Measurements from ENCODE around the gene GPANK1.

GPANK1 gene

DNA sequence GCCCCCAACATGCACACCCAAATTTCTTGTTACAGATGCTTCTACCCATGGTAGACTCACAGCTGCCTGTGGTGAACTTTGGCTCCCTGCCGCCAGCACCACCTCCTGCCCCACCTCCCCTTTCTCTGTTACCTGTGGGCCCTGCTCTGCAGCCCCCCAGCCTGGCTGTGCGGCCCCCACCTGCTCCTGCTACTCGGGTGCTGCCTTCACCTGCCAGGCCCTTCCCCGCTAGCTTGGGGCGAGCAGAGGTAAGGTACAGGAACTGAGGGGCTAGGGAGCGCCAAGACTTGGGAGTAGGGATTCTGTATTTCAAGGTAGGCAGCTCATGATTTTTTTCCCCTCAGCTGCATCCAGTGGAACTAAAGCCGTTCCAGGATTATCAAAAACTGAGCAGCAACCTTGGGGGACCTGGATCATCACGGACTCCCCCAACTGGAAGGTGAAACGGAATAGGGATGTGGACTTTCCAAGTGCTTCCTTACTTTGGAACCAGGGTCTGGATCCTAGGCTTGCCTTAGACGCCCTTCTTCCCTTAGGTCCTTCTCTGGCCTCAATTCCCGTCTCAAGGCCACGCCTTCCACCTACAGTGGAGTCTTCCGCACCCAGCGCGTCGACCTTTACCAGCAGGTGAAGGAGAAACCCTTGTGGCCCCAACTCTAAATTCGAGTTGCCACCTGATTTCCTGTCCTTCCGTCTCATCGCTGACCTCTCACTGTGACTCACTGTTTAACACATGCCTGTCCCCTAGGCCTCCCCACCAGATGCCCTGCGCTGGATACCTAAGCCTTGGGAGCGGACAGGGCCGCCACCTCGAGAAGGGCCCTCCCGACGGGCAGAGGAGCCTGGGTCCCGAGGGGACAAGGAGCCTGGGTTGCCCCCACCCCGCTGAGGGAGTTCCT is 27.9 kb downstream of the GPANK1 start:
- DNase-seq, result no peak

DNA sequence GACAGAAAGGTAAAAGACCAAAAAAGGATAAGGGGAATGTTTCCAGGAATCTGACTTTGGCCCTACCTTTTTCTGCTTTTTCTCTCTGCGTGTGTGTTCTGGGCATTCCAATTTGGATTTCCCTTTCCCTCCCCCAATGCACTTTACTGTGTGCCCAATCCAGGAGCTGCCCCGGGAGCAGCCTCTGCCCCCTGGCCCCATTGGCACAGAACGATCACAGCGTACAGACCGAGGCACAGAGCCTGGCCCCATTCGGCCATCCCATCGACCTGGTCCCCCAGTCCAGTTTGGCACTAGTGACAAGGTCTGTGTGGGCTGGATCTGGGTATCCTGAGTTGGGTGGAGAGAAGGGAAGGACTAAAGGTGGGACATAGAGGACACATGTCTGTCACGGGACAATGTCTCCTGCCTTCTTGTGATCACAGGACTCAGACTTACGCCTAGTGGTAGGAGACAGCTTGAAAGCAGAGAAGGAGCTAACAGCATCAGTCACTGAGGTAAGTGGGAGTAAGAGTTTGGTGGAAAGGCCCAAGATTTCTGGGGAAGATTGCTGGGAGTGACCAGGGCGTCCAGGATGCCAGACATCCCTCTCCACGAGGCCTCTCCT is 29.7 kb downstream of the GPANK1 start:
- DNase-seq, result no peak

DNA sequence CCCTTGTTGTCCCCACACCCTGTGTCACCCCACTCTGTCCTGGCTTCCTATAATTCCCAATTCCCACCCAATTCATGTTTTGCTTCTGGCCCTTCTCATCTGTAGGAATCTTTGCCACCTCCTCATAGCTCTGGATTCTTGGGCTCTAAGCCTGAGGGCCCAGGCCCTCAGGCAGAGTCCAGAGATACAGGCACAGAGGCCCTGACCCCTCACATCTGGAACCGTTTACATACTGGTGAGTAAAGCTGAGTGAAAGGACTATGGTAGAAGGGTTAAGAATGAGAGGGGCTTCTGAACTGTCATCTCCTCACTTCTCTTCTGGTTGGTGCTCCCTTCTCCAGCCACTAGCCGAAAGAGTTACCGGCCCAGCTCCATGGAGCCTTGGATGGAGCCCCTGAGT is 30.7 kb downstream of the GPANK1 start:
- no peak for DNase-seq

DNA sequence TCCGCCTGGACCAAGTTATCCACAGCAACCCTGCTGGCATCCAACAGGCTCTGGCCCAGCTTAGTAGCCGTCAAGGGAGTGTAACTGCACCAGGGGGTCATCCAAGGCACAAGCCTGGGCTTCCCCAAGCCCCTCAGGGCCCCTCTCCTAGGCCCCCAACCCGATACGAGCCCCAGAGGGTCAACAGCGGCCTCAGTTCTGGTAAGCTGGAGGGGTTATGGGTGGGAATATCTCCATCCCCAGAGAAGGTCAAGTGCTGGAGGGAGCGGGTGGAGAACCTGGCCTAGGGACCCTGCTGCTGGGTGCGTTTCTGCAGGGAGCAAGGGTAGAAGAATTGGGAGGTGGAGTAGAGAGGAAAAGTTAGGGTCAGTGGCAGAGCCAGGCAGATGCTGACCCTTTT is 31.4 kb downstream of the GPANK1 start:
- no peak for DNase-seq

DNA sequence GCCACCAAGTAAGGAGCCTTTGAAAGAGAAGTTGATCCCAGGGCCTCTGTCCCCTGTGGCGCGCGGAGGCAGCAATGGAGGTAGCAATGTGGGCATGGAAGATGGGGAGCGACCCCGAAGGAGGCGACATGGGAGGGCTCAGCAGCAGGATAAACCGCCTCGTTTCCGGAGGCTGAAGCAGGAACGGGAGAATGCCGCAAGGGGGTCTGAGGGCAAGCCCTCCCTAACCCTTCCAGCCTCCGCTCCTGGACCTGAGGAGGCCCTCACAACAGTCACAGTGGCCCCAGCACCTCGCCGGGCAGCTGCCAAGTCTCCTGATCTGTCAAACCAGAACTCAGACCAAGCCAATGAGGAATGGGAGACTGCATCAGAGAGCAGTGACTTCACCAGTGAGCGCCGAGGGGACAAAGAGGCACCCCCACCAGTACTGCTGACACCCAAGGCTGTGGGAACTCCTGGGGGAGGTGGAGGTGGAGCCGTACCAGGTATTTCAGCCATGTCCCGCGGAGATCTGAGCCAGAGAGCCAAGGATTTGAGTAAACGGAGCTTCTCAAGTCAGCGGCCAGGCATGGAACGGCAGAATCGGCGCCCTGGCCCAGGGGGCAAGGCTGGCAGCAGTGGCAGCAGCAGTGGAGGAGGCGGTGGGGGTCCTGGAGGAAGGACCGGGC is 32.4 kb downstream of the GPANK1 start:
- DNase-seq, result no peak

DNA sequence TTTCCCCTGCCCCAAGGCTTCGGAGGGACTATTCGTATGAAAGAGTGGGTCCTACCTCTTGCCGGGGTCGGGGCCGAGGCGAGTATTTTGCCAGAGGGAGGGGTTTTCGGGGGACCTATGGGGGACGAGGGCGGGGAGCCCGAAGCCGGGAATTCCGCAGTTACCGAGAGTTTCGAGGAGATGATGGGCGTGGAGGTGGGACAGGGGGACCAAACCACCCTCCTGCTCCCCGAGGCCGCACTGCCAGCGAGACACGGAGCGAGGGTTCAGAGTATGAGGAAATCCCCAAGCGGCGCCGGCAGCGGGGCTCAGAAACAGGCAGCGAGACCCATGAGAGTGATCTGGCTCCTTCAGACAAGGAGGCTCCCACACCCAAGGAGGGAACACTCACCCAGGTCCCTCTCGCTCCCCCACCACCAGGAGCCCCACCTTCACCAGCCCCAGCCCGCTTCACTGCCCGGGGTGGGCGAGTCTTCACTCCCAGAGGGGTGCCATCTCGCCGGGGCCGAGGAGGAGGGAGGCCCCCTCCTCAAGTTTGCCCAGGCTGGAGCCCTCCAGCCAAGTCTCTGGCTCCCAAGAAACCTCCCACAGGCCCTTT is 33.0 kb downstream of the GPANK1 start:
- no peak for DNase-seq

DNA sequence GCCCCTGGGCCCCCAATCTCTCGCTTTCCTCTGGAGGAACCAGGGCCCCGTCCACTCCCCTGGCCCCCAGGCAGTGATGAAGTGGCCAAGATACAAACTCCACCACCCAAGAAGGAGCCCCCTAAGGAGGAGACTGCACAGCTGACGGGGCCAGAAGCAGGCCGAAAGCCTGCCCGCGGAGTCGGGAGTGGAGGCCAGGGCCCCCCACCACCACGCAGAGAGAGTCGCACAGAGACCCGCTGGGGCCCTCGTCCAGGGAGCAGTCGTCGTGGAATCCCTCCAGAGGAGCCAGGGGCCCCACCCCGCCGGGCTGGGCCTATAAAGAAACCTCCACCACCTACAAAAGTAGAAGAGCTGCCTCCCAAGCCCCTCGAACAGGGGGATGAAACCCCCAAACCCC is 33.6 kb downstream of the GPANK1 start:
- no peak for DNase-seq

DNA sequence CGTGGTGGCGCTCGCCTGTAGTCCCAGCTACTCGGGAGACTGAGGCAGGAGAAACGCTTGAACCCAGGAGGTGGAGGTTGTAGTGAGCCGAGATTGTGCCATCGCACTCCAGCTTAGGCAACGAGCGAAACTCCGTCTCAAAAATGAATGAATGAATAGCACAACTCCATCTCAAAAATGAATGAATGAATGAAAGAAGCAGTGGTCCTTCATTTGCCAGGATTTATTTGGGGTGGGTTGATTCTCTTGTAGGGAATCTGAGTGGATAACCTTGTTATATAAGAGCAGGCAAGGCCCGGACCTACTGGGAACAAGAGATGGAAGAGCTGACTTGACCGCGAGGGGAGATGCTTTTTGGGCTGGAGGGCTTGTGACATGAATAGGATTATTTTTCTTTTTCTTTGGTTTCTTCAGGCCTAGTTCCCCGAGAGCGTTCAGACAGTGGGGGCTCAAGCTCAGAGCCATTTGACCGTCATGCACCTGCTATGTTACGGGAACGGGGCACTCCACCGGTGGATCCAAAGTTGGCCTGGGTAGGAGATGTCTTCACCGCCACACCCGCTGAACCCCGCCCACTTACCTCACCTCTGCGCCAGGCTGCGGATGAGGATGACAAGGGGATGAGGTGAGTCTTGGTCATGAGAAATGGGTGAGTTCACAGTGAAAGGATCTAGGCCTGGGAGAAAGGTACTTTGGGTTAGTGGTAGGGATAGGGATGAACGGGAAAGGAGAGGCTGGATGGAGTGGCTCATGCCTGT is 34.4 kb downstream of the GPANK1 start:
- DNase-seq, result no peak

DNA sequence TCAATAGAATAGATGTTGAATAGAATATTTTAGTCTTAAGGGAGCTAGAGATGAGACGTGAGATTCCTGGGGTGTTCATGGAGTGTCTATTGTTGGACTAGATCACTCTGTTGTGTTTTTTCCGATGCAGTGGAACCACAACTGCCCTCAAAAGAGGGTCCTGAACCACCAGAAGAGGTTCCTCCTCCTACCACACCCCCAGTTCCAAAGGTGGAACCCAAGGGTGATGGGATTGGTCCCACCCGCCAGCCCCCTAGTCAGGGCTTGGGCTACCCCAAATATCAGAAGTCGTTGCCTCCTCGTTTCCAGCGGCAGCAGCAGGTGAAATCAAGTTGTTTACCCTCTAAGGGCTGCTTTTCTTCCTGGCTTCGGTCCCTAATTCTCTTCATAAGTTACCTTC is 35.8 kb downstream of the GPANK1 start:
- DNase-seq, result no peak

DNA sequence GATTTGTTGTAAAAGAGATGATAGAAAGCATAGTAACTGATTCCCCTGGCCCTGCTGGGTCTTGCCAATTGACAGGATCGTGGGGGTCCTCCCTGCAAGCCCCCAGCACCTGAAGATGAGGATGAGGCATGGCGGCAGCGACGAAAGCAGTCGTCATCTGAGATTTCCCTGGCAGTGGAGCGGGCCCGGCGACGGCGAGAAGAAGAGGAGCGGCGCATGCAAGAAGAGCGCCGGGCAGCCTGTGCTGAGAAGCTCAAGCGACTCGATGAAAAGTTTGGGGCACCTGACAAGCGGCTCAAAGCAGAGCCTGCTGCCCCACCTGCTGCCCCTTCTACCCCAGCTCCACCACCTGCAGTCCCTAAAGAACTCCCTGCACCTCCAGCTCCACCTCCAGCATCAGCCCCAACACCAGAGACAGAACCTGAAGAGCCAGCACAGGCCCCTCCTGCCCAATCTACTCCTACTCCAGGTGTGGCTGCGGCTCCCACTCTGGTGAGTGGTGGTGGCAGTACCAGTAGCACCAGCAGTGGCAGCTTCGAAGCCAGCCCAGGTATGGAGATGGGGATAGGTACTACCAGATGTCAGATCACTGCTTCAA is 37.0 kb downstream of the GPANK1 start:
- DNase-seq, result no peak

DNA sequence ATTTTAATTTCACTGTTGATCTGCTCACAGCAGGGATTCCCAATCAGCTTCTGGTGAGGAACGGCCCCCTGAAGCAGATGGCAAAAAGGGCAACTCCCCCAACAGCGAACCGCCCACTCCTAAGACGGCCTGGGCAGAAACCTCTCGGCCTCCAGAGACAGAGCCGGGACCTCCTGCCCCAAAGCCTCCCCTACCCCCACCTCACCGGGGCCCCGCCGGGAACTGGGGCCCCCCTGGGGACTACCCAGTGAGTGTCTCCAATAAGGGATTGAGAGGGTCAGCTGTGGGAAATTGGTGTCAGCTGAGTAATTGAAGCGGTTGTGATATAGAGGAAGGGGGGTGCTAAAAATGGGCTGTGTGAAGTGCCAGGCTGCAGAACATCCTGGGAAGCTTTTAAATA is 37.8 kb downstream of the GPANK1 start:
- DNase-seq, result no peak

DNA sequence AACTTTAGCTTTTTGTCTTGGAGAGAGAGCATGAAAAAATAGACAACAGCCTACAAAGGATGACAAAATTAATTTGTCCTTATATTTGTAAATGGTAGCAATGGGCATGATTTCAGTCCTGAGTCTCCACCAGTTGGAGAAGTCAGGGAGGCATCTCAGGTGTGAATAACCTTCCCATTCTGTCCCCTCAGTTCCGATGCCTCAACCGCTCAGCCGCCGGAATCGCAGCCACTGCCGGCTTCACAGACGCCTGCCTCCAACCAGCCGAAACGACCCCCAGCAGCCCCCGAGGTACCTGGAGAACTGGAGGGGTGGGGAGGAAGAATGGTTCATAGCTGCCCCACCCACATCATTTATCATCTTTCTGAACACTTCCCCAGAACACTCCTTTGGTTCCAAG is 40.7 kb downstream of the GPANK1 start:
- DNase-seq, result no peak

DNA sequence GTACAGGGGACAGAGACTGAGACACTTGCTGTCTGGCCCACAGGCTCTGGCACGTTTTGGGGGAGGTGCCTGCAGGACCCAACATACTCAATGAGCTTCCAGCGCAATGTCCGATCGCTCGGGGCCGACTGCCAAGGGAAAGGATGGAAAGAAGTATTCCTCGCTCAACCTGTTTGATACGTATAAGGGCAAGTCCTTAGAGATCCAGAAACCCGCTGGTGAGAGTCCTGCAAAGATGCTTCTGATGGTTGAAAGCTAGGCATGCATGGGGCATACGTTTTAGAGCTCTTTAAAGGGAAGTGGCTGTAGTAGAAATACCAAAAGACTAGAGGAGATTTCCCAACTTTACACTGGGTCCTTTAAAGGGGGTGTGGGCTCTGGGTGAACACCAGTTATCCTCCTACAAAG is 42.1 kb downstream of the GPANK1 start:
- DNase-seq, result no peak

DNA sequence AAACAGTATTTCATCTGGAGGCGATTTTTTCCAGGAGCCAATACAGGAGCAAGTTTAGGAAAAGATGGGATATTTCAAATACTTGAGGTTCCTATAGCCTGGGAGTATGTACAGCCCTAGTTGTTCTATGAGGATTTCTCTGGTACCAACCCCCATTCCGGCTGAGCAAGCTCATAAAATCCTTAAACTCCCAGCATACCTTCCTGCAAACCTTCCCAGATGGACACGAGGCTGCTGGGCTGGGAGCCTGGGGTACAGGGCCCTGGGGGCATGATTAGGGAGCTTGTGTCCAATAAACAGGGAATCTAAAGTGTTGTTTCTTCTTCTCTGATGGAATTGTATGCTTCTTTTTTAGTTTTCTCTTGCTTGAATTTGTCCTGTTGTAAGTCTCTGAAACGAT is 42.8 kb downstream of the GPANK1 start:
- DNase-seq, result no peak

DNA sequence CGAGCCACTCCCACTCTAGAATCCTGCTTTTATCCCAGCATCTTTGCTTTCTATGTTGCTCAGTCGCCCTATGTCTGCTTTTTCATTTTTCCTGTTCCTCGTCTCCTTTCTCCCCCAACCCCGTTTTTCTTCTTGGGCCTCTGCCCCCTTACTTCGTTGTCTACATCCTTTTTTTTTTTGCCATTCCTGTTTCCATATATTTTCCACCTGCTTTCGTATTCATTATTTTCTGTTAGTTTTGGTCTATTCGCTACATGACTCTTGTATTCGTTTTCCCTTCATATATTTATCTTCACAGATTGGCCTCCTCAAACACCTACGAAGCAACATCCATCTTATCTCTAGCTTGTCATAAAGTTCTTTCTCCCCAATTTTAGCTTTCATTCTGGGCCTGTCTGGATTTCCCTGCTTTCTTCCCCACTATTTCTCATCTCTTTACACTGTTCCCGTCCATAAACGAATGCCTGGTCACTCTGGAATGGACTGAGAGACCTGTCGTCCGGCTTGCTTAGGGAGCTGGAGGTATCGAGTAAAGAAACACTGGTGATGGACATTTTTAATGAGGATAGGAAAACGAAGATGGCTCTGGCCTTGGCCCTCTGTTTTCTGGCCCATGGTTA is 43.4 kb downstream of the GPANK1 start:
- DNase-seq, result no peak

DNA sequence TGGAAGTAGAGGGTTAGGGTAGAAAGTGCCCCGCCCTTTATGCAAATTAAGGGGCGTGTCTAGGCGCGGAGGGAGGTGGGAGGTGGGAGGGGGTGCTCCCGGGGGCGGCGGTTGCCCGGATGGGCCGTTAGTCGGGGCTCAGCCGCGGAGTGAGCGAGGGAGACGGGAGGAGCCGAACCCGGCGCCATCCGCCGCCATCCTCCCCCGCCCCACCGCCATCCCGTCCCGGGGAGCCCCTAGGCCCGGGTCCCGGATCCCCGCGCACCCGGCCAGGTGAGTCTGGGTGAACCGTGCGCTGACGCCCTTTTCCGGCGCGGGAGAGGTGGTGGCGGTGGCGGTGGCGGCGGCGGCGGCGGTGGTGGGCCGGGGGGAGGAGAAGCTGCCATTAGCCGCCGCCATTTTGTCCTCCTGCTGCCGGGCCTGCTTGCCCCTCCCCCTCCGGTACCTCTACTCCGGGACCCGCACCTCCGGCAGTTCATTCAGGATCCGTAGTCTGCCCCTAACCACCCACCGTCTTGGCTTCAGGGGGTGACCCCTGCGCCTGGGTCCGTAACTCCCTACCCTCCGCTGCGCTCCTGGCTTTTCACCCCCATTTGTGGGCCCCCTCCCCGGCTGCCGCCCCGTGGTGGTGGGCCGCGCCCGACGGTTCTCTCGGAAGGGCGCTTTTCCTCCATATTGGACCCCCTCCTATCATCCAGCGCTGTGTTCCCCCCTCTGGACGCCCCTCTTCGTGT is 44.0 kb downstream of the GPANK1 start, which contains the start of gene PRRC2A:
Gene PRRC2A (plus strand): TSS at position 130 of the 734 bp plus-strand sequence. CDS start 2,075 bp downstream, outside the sequence.
- DNase-seq, result peak; percentile 36

DNA sequence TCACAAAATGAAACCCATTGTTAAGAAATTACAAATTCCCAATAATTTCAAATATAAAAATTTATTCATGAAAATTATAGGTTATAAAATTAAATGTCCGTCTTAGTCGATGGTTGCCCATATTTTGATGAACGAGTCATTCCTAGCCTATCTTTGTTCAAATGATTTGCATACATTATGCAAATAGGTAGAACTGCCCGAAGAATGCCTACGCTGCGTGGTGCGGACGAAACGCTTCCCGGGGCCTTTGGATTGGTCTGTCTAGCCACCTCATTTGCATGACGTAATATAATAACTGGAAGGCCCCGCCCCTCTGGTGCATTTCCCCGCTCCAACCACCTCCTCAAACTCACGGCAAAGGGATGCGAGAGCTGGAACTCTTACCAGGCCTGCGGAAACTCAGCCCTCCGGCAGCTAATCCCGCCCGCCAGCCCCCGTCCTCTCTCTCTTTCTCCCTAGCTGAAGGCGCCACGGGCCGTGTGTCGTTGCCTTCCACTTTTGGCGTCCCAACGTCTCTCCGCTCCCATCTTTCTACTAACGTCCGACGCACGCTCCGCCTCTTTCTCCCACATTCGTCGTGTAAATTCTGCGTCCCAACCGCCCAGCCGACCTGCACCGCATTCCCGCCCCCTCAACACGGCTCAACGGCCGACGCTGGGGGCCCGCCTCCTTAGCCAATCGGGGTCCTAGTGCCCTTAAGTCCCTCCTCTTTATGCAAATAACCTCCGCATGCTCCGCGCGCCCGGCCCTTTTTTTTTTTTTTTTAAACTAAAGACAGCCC is 44.8 kb downstream of the GPANK1 start:
- peak; percentile 93 for DNase-seq

DNA sequence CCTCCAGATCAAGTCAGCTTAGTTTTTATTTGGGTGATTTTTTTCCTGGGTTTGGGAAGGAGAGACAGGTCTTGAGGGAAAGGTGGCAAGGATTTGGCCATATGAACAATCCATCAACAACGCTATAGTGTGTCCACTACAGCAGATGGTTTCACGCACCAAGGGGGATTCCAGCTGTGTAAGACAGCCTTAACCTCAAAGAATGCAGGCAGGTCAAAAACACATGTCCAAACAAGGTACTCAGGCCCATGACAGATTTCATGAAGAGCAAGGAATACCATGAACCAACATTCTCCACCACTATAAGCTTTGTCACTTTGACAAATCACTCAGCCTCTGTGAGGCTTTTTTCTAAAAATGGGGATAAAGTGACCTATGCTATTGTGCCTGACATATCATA is 47.8 kb downstream of the GPANK1 start:
- DNase-seq, result no peak

DNA sequence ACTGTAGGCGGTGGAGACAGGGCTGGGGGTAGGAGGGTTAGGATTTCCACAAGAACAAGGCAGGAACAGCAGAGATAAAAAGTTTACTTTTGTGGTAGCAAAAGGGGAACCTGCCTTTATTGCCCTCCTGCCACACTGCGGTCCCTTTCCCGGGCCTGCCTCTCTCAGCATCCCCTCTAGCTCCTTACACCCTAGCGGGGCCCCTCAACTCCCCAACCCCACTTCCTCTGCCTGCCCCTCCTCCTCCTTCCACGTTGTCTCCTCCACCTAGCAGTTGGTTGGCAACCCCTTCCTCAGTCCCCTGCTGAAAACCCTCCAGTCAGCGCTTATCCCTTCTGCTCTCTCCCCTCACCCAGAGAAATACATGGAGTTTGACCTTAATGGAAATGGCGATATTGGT is 49.0 kb downstream of the GPANK1 start:
- no peak for DNase-seq

Data from NCI-H1092 (cell line).